SK-N-SH (cell line): ENCODE results near the gene PTPN23. TPM values are rescaled to one million over a fixed set of nuclear protein-coding genes. Genes with fewer than 3 reads are reported as not detected.

Experiments
- CTCF ChIA-PET: fragments of 300-600, 350-600 bp; formaldehyde crosslinking; extraction: SDS; loops from one replicate; lab custom pipeline; 2021; lab: Yijun Ruan, JAX
- POLR2A ChIA-PET: fragments of 350-600 bp; sonication (Branson Sonifier 250); formaldehyde crosslinking; extraction: SDS; loops from one replicate; lab custom pipeline; 2020; ENCODE audit warnings: antibody characterized with exemption, inconsistent platforms; lab: Yijun Ruan, JAX
- DNase-seq: peaks from one replicate; pipeline ENCODE4 v3.0.0; 2012
- H2AFZ ChIP-seq: fragments of 200-600 bp; sonication (generic); 2 replicates; pipeline ENCODE4 v1.8.1; 2016; ENCODE audit warnings: antibody characterized with exemption, mild to moderate bottlenecking, low read depth
- H3F3A ChIP-seq: fragments of 200-600 bp; sonication (generic); replicated peaks from 2 replicates; pipeline ENCODE3; 2016; ENCODE audit warnings: antibody characterized with exemption, mild to moderate bottlenecking; ENCODE audit not compliant: insufficient read depth
- H3K27ac ChIP-seq, 2 experiments: fragments of 200-500 bp in 1 of 2; fragments of 200-600 bp in 1 of 2; sonication (Bioruptor generic) in 1 of 2; sonication (generic), shearing (Covaris generic) in 1 of 2; 2 replicates each; pipeline versions ENCODE4 v1.5.1 to v1.6.1; 2014 to 2016; ENCODE audit warnings: low read depth in 2 of 2, inconsistent platforms in 1 of 2, low read length in 1 of 2, mild to moderate bottlenecking in 1 of 2, mixed read lengths in 1 of 2
- H3K27me3 ChIP-seq: fragments of 200-600 bp; sonication (generic), shearing (Covaris generic); 2 replicates; pipeline ENCODE4 v1.6.1; 2016; ENCODE audit warnings: mixed run types; ENCODE audit not compliant: insufficient read depth
- H3K36me3 ChIP-seq, 2 experiments: fragments of 200-500 bp in 1 of 2; fragments of 200-600 bp in 1 of 2; sonication (Bioruptor generic) in 1 of 2; sonication (generic) in 1 of 2; replicated peaks in 1 of 2; 2 replicates each; pipeline versions ENCODE3 to v1.5.1; 2014 to 2016; ENCODE audit warnings: low read length in 1 of 2, mild to moderate bottlenecking in 1 of 2; ENCODE audit not compliant: insufficient read depth in 2 of 2, control insufficient read depth in 1 of 2
- H3K4me1 ChIP-seq, 2 experiments: fragments of 200-500 bp in 1 of 2; fragments of 200-600 bp in 1 of 2; sonication (Bioruptor generic) in 1 of 2; sonication (generic), shearing (Covaris generic) in 1 of 2; 2 replicates each; pipeline versions ENCODE4 v1.5.1 to v1.6.1; 2014 to 2016; ENCODE audit warnings: low read depth in 1 of 2, low read length in 1 of 2, mixed run types in 1 of 2; ENCODE audit not compliant: insufficient read depth in 2 of 2, control insufficient read depth in 1 of 2
- H3K4me2 ChIP-seq: fragments of 200-600 bp; sonication (generic), shearing (Covaris generic); 2 replicates; pipeline ENCODE4 v1.6.1; 2017; ENCODE audit warnings: mixed run types
- H3K4me3 ChIP-seq, 2 experiments: fragments of 200-500 bp in 1 of 2; fragments of 200-600 bp in 1 of 2; sonication (Bioruptor generic) in 1 of 2; sonication (generic), shearing (Covaris generic) in 1 of 2; 2 replicates each; pipeline versions ENCODE4 v1.5.1 to v1.8.1; 2014 to 2016; ENCODE audit warnings: low read depth in 2 of 2, inconsistent platforms in 1 of 2, low read length in 1 of 2, mild to moderate bottlenecking in 1 of 2, mixed read lengths in 1 of 2, moderate library complexity in 1 of 2
- H3K79me2 ChIP-seq: fragments of 200-600 bp; sonication (generic); 2 replicates; pipeline ENCODE4 v1.8.1; 2017; ENCODE audit warnings: mild to moderate bottlenecking; ENCODE audit not compliant: insufficient read depth
- H3K9ac ChIP-seq: fragments of 200-600 bp; sonication (generic); 2 replicates; pipeline ENCODE4 v1.6.1; 2017; ENCODE audit warnings: mixed run types
- H3K9me2 ChIP-seq: fragments of 200-600 bp; sonication (generic); 2 replicates; pipeline ENCODE4 v1.6.1; 2017; ENCODE audit warnings: mixed run types
- H3K9me3 ChIP-seq: fragments of 200-600 bp; sonication (generic); 2 replicates; pipeline ENCODE4 v1.6.1; 2017; ENCODE audit warnings: mixed run types, mild to moderate bottlenecking, moderate library complexity
- H4K20me1 ChIP-seq: fragments of 200-600 bp; sonication (generic); 2 replicates; pipeline ENCODE4 v1.6.1; 2017; ENCODE audit warnings: mild to moderate bottlenecking, mixed run types; ENCODE audit not compliant: insufficient read depth
- EP300 ChIP-seq, 2 experiments: IDR thresholded peaks; 2 replicates each; pipeline versions ENCODE4 v1.4.0 to v1.6.1; 2012; ENCODE audit warnings: borderline replicate concordance in 1 of 2, low read depth in 1 of 2, low read length in 1 of 2
- FOSL2 ChIP-seq: IDR thresholded peaks from 2 replicates; pipeline ENCODE4 v1.4.0; 2012; ENCODE audit warnings: low read depth, mild to moderate bottlenecking, moderate library complexity, borderline replicate concordance
- GABPA ChIP-seq: IDR thresholded peaks from 2 replicates; pipeline ENCODE4 v1.4.0; 2012; ENCODE audit warnings: low read depth, mild to moderate bottlenecking
- GATA2 ChIP-seq: sonication (generic); formaldehyde crosslinking; IDR thresholded peaks from 2 replicates; pipeline ENCODE4 v1.5.0; 2020; ENCODE audit warnings: mild to moderate bottlenecking, missing genetic modification reagents
- JUND ChIP-seq: IDR thresholded peaks from 2 replicates; pipeline ENCODE4 v1.4.0; 2012
- MXI1 ChIP-seq: IDR thresholded peaks from 2 replicates; pipeline ENCODE4 v1.6.1; 2012; ENCODE audit warnings: mild to moderate bottlenecking, low read depth, low read length, improper control_type of control experiment
- RFX5 ChIP-seq: IDR thresholded peaks from 2 replicates; pipeline ENCODE4 v1.6.1; 2012; ENCODE audit warnings: mild to moderate bottlenecking, improper control_type of control experiment, low read length
- RXRA ChIP-seq: IDR thresholded peaks from 2 replicates; pipeline ENCODE4 v1.4.0; 2012; ENCODE audit warnings: low read depth, mild to moderate bottlenecking, borderline replicate concordance
- SIN3A ChIP-seq: IDR thresholded peaks from 2 replicates; pipeline ENCODE4 v1.6.1; 2012; ENCODE audit warnings: low read depth, mild to moderate bottlenecking, low read length, moderate library complexity, borderline replicate concordance
- TAF1 ChIP-seq: IDR thresholded peaks from 2 replicates; pipeline ENCODE4 v1.6.1; 2012; ENCODE audit warnings: low read depth, mild to moderate bottlenecking, low read length, moderate library complexity, borderline replicate concordance
- YY1 ChIP-seq: IDR thresholded peaks from 2 replicates; pipeline ENCODE4 v1.4.0; 2012; ENCODE audit warnings: low read depth, mild to moderate bottlenecking
- WGBS: methylation state at CpG from one replicate; pipeline ENCODE4 v1.1.6; 2017; ENCODE audit warnings: low lambda C conversion rate; 5-methylcytosine and 5-hydroxymethylcytosine counted together
- polyA plus RNA-seq, 3 experiments: library from polyadenylated mRNA; depleted of rRNA; stranded (reverse); fragments of >200 nt; gene quantifications; 2 replicates each; pipeline ENCODE4 v1.2.3, GENCODE V29; 2012
- TF ChIP-seq, protein P1 (sequence below): IDR thresholded peaks from 2 replicates; pipeline ENCODE4 v1.6.1; 2012; ENCODE audit warnings: mild to moderate bottlenecking, low read depth, low read length, moderate library complexity
- TF ChIP-seq, protein P2 (sequence below): IDR thresholded peaks from 2 replicates; pipeline ENCODE4 v1.4.0; 2012; ENCODE audit warnings: low read depth, borderline replicate concordance
- TF ChIP-seq, protein P3 (sequence below): IDR thresholded peaks from 2 replicates; pipeline ENCODE4 v1.4.0; 2012; ENCODE audit warnings: low read depth, borderline replicate concordance
- TF ChIP-seq, protein P4 (sequence below): fragments of 150-350 bp; IDR thresholded peaks from 2 replicates; pipeline ENCODE4 v1.6.1; 2016; ENCODE audit warnings: mild to moderate bottlenecking, low read depth, low read length

PTPN23 gene
- polyA plus RNA-seq, 1 of the 3 experiments (the other 2 are of a cell fraction): 10.9 TPM

DNA sequence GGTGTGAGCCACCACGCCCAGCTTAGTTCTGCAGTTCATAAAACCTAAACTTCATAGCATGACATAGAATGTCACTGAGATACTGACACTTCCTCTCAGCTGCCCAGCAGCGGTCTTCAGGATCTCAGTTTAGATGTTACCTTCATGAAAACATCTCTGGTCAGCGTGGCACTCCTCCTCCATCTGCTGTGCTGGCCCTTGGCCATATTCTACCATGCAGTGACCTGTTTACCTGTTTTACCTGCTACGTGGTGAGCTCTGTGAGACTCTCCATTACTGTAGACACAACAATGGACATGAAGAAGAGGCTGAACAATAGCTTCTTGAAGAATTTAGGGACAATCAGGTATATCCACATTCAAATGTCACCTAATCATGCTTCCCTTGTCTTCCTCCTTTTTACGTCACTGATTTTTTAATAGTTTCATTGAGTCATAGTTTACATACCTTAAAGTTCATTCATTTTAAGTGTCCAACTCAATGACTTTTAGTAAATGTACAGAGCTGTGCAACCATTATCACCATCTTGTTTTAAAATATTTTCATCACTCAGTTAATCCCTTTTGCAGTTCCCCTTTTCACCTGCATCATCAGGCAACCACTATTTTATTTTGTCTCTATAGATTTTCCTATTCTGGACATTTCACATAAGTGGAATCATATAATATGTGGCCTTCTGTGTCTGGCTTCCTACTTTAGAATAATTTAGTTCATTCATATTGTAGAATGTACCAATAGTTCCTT, 32.2 kb upstream of the PTPN23 start:
- ChIA-PET CTCF (interaction anchor here (0.6 to 1.5 kb wide), 2 partner anchors 441 to 481 kb away, joined by 3 read pairs; no protein-coding TSS in a partner anchor), POLR2A (no interaction called here)
- H3K4me2 ChIP-seq: no peak overlapping the region
- H3K9me2 ChIP-seq: no peaks in the 10 kb centered on the region
- no peak overlapping the region for H2AFZ ChIP-seq
- no peaks in the 10 kb centered on the region for H3K79me2 ChIP-seq
- H3K9ac ChIP-seq: no peak overlapping the region
- H4K20me1 ChIP-seq: no peaks in the 10 kb centered on the region
- H3K4me1 ChIP-seq: no peaks in the 10 kb centered on the region
- H3K4me3 ChIP-seq: no peak overlapping the region
- H3K36me3 ChIP-seq: peaks cover 6 to 22% of the 10 kb centered on the region in 2 experiments
- DNase-seq: no peak
- H3F3A ChIP-seq: no peaks in the 10 kb centered on the region
- H3K27ac ChIP-seq: no peak overlapping the region
- WGBS: 90% methylated on average over 5 of the region's 5 CpGs
- TF ChIP-seq MXI1 (no peak), GATA2 (CRISPR knock-in tag) (no peak), YY1 (no peak), JUND (no peak), EP300 (IDR thresholded peaks at IDR 0.05; ENCODE audit: borderline replicate concordance in 1 of 2, low read depth in 1 of 2, low read length in 1 of 2) (no peak), RXRA (no peak), FOSL2 (no peak), GABPA (no peak), SIN3A (no peak), TAF1 (no peak), RFX5 (no peak)
- TF ChIP-seq, protein P1, sequence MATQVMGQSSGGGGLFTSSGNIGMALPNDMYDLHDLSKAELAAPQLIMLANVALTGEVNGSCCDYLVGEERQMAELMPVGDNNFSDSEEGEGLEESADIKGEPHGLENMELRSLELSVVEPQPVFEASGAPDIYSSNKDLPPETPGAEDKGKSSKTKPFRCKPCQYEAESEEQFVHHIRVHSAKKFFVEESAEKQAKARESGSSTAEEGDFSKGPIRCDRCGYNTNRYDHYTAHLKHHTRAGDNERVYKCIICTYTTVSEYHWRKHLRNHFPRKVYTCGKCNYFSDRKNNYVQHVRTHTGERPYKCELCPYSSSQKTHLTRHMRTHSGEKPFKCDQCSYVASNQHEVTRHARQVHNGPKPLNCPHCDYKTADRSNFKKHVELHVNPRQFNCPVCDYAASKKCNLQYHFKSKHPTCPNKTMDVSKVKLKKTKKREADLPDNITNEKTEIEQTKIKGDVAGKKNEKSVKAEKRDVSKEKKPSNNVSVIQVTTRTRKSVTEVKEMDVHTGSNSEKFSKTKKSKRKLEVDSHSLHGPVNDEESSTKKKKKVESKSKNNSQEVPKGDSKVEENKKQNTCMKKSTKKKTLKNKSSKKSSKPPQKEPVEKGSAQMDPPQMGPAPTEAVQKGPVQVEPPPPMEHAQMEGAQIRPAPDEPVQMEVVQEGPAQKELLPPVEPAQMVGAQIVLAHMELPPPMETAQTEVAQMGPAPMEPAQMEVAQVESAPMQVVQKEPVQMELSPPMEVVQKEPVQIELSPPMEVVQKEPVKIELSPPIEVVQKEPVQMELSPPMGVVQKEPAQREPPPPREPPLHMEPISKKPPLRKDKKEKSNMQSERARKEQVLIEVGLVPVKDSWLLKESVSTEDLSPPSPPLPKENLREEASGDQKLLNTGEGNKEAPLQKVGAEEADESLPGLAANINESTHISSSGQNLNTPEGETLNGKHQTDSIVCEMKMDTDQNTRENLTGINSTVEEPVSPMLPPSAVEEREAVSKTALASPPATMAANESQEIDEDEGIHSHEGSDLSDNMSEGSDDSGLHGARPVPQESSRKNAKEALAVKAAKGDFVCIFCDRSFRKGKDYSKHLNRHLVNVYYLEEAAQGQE: no peak
- TF ChIP-seq, protein P2, sequence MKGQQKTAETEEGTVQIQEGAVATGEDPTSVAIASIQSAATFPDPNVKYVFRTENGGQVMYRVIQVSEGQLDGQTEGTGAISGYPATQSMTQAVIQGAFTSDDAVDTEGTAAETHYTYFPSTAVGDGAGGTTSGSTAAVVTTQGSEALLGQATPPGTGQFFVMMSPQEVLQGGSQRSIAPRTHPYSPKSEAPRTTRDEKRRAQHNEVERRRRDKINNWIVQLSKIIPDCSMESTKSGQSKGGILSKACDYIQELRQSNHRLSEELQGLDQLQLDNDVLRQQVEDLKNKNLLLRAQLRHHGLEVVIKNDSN: no peak
- TF ChIP-seq, protein P3, sequence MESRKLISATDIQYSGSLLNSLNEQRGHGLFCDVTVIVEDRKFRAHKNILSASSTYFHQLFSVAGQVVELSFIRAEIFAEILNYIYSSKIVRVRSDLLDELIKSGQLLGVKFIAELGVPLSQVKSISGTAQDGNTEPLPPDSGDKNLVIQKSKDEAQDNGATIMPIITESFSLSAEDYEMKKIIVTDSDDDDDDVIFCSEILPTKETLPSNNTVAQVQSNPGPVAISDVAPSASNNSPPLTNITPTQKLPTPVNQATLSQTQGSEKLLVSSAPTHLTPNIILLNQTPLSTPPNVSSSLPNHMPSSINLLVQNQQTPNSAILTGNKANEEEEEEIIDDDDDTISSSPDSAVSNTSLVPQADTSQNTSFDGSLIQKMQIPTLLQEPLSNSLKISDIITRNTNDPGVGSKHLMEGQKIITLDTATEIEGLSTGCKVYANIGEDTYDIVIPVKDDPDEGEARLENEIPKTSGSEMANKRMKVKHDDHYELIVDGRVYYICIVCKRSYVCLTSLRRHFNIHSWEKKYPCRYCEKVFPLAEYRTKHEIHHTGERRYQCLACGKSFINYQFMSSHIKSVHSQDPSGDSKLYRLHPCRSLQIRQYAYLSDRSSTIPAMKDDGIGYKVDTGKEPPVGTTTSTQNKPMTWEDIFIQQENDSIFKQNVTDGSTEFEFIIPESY: no peak
- TF ChIP-seq, protein P4, sequence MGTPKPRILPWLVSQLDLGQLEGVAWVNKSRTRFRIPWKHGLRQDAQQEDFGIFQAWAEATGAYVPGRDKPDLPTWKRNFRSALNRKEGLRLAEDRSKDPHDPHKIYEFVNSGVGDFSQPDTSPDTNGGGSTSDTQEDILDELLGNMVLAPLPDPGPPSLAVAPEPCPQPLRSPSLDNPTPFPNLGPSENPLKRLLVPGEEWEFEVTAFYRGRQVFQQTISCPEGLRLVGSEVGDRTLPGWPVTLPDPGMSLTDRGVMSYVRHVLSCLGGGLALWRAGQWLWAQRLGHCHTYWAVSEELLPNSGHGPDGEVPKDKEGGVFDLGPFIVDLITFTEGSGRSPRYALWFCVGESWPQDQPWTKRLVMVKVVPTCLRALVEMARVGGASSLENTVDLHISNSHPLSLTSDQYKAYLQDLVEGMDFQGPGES: no peak
- no peaks in the 10 kb centered on the region for H3K27me3 ChIP-seq
- no peaks in the 10 kb centered on the region for H3K9me3 ChIP-seq
